ENCODE results near the gene PTPN14. TPM values are rescaled to one million over a fixed set of nuclear protein-coding genes. Genes with fewer than 3 reads are reported as not detected.
A peak's percentile ranks its signal among the peaks of the same experiment; 100 is the strongest.

PTPN14 gene
- total RNA-seq, 1 experiment from 2014 or later, result 243 TPM

GRCh38 chr1:214500340-214501055 lies 50.9 kb downstream of the PTPN14 start:
- ChIA-PET POLR2A (interaction anchor here (0.8 to 18.3 kb wide), 6 partner anchors 10 to 74 kb away, joined by 3 to 203 read pairs (median 3); no protein-coding TSS in a partner anchor), CTCF (interaction anchor here (0.6 to 1.0 kb wide), 4 partner anchors 12 to 49 kb away, joined by 3 to 5 read pairs (median 3); no protein-coding TSS in a partner anchor)
- no peaks in the 10 kb centered on the region for H3K27me3 Mint-ChIP-seq (ENCODE audit: insufficient read depth, unreplicated experiment)
- H3K27ac Mint-ChIP-seq (ENCODE audit: low read depth, unreplicated experiment), result no peak overlapping the region
- peaks cover 46% of the 10 kb centered on the region for H3K4me1 Mint-ChIP-seq (ENCODE audit: insufficient read depth, unreplicated experiment)
- no peak for TF ChIP-seq CTCF (IDR thresholded peaks at IDR 0.05; ENCODE audit: unreplicated experiment)
- no TSS peak for BruUV-seq (replicated peaks)
- no peak for DNase-seq (ENCODE audit: unreplicated experiment)
- H3K4me3 Mint-ChIP-seq (ENCODE audit: unreplicated experiment), result no peak overlapping the region
- intact Hi-C loops (cut with micrococcal nuclease), result no loop called here
- H3K36me3 Mint-ChIP-seq (ENCODE audit: insufficient read depth, unreplicated experiment), result peaks cover 24% of the 10 kb centered on the region
- H3K9me3 Mint-ChIP-seq (ENCODE audit: unreplicated experiment), result no peaks in the 10 kb centered on the region

GRCh38 chr1:214499732-214500131 lies 51.7 kb downstream of the PTPN14 start:
- BruUV-seq (replicated peaks), result no TSS peak
- ChIA-PET CTCF (no interaction called here), POLR2A (interaction anchor here (1.0 to 18.3 kb wide), 4 partner anchors 10 to 75 kb away, joined by 3 to 203 read pairs (median 6); no protein-coding TSS in a partner anchor)
- no peaks in the 10 kb centered on the region for H3K27me3 Mint-ChIP-seq (ENCODE audit: insufficient read depth, unreplicated experiment)
- peaks cover 50% of the 10 kb centered on the region for H3K4me1 Mint-ChIP-seq (ENCODE audit: insufficient read depth, unreplicated experiment)
- no peak for DNase-seq (ENCODE audit: unreplicated experiment)
- peaks cover 21% of the 10 kb centered on the region for H3K36me3 Mint-ChIP-seq (ENCODE audit: insufficient read depth, unreplicated experiment)
- no peaks in the 10 kb centered on the region for H3K9me3 Mint-ChIP-seq (ENCODE audit: unreplicated experiment)
- no peak for TF ChIP-seq CTCF (IDR thresholded peaks at IDR 0.05; ENCODE audit: unreplicated experiment)
- intact Hi-C loops (cut with micrococcal nuclease), result no loop called here
- no peak overlapping the region for H3K27ac Mint-ChIP-seq (ENCODE audit: low read depth, unreplicated experiment)
- H3K4me3 Mint-ChIP-seq (ENCODE audit: unreplicated experiment), result no peak overlapping the region

DNA sequence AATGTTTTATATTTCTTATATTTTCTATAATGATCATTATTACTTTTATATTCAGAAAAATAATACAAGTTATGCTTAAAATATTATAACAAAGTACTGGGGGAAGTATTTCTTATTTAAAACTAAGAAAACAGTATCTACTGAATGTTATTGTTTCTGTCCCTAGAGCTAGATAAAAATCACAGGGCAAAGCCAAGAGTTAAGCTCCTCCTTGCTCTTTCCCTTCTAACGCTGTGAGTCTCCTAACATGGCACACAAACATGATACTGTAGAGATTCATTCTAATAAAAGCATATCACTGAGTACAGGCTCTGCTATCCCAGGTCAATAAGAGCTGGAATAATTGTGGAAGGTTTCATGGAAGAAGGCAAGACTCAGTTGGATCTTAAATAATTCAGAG lies 53.4 kb downstream of the PTPN14 start:
- H3K27me3 Mint-ChIP-seq (ENCODE audit: insufficient read depth, unreplicated experiment), result no peaks in the 10 kb centered on the region
- H3K4me1 Mint-ChIP-seq (ENCODE audit: insufficient read depth, unreplicated experiment), result peaks cover 52% of the 10 kb centered on the region
- no peak for DNase-seq (ENCODE audit: unreplicated experiment)
- H3K36me3 Mint-ChIP-seq (ENCODE audit: insufficient read depth, unreplicated experiment), result peaks cover 11% of the 10 kb centered on the region
- BruUV-seq (replicated peaks), result no TSS peak
- peak overlapping the region; percentile 82 for H3K27ac Mint-ChIP-seq (ENCODE audit: low read depth, unreplicated experiment)
- TF ChIP-seq CTCF (IDR thresholded peaks at IDR 0.05; ENCODE audit: unreplicated experiment), result no peak
- intact Hi-C loops (cut with micrococcal nuclease), result no loop called here
- POLR2A ChIA-PET, result interaction anchor here (0.7 to 18.3 kb wide), 17 partner anchors 9 to 101 kb away, joined by 3 to 203 read pairs (median 4); partner anchors contain the start of gene PTPN14
- CTCF ChIA-PET, result interaction anchor here (1.0 to 5.2 kb wide), 9 partner anchors 9 to 166 kb away, joined by 3 to 36 read pairs (median 3); no protein-coding TSS in a partner anchor
- H3K4me3 Mint-ChIP-seq (ENCODE audit: unreplicated experiment), result no peak overlapping the region
- H3K9me3 Mint-ChIP-seq (ENCODE audit: unreplicated experiment), result no peaks in the 10 kb centered on the region

DNA sequence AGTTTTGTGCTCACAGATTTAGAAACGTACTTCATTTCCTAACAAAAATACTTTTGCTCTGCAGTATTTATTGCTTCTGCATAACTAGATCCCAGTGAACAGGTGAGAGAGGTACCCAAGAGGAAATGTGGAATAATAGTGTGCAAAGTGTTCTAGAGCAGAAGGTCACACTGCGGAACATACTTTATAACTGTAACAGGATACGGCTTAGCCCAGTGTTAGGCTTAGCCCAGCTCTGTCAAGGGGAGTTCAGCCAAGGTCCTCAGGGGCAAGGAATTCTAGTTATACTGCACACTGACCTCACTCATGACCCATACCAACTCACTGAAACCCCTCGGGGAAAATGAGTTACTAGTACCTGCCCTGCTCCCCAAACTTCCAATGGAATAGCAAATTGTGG lies 55.3 kb downstream of the PTPN14 start:
- no TSS peak for BruUV-seq (replicated peaks)
- H3K27me3 Mint-ChIP-seq (ENCODE audit: insufficient read depth, unreplicated experiment), result no peaks in the 10 kb centered on the region
- H3K27ac Mint-ChIP-seq (ENCODE audit: low read depth, unreplicated experiment), result no peak overlapping the region
- peaks cover 30% of the 10 kb centered on the region for H3K36me3 Mint-ChIP-seq (ENCODE audit: insufficient read depth, unreplicated experiment)
- no peak for TF ChIP-seq CTCF (IDR thresholded peaks at IDR 0.05; ENCODE audit: unreplicated experiment)
- POLR2A ChIA-PET, result interaction anchor here (0.6 to 18.3 kb wide), 16 partner anchors 8 to 160 kb away, joined by 3 to 203 read pairs (median 4); no protein-coding TSS in a partner anchor
- intact Hi-C loops (cut with micrococcal nuclease), result no loop called here
- H3K4me3 Mint-ChIP-seq (ENCODE audit: unreplicated experiment), result no peak overlapping the region
- CTCF ChIA-PET, result interaction anchor here (0.6 to 5.2 kb wide), 13 partner anchors 9 to 164 kb away, joined by 3 to 36 read pairs (median 4); no protein-coding TSS in a partner anchor
- H3K9me3 Mint-ChIP-seq (ENCODE audit: unreplicated experiment), result no peaks in the 10 kb centered on the region
- H3K4me1 Mint-ChIP-seq (ENCODE audit: insufficient read depth, unreplicated experiment), result peaks cover 58% of the 10 kb centered on the region
- no peak for DNase-seq (ENCODE audit: unreplicated experiment)

All from MCF 10A (cell line).